B cell (primary cell): ENCODE measurements around the gene USP49. TPM values are rescaled to one million over a fixed set of nuclear protein-coding genes. Genes with fewer than 3 reads are reported as not detected.

Source experiments
- ATAC-seq: fragments of 200-7000 bp; cut with Tn5 transposase; one replicate; pipeline ENCODE4 v1.10.0; 2021; ENCODE audit warnings: low read depth, mild to moderate bottlenecking, moderate number of reproducible peaks, moderate library complexity
- CTCF ChIA-PET: fragments of 350-600 bp; sonication (Branson Sonifier 250); formaldehyde crosslinking; loops from one replicate; lab custom pipeline; 2021; ENCODE audit warnings: antibody characterized with exemption, inconsistent platforms; lab: Charles Lee
- POLR2A ChIA-PET: fragments of 350-600 bp; sonication (Branson Sonifier 250); formaldehyde crosslinking; loops from one replicate; lab custom pipeline; 2021; ENCODE audit warnings: antibody characterized with exemption; lab: Charles Lee
- DNase-seq: peaks from one replicate; pipeline ENCODE4 v3.0.0; 2013
- H2AFZ ChIP-seq: 2 replicates; pipeline ENCODE4 v1.6.1; 2012; ENCODE audit warnings: mild to moderate bottlenecking, low read depth, low read length; ENCODE audit not compliant: insufficient read depth, poor library complexity, severe bottlenecking
- H3K27ac ChIP-seq, 2 donors: 1 replicate in 1 of 2; 2 replicates in 1 of 2; pipeline ENCODE4 v1.5.1; 2012 to 2013; ENCODE audit warnings: low read length in 2 of 2, mild to moderate bottlenecking in 2 of 2, moderate library complexity in 1 of 2
- H3K27me3 ChIP-seq, 4 experiments: fragments of 200-600 bp in 1 of 4; sonication (generic) in 1 of 4; replicated peaks in 1 of 4; 1 replicate in 2 of 4; 2 replicates in 2 of 4; pipeline versions ENCODE4 v1.6.1 to v1.7.0; 2013 to 2016; ENCODE audit warnings: low read length in 3 of 4, mild to moderate bottlenecking in 2 of 4, mixed read lengths in 1 of 4, moderate library complexity in 1 of 4; ENCODE audit not compliant: insufficient read depth in 4 of 4, control insufficient read depth in 3 of 4; ENCODE audit errors: control extremely low read depth in 1 of 4
- H3K36me3 ChIP-seq, 2 experiments: replicated peaks in 1 of 2; 1 replicate in 1 of 2; 2 replicates in 1 of 2; pipeline versions ENCODE4 v1.6.1 to v1.7.1; 2013; ENCODE audit warnings: low read length in 1 of 2; ENCODE audit not compliant: insufficient read depth in 2 of 2, control insufficient read depth in 1 of 2; ENCODE audit errors: control extremely low read depth in 1 of 2, extremely low read depth in 1 of 2
- H3K4me1 ChIP-seq, 2 donors: fragments of 200-600 bp in 1 of 2; sonication (generic) in 1 of 2; 1 replicate in 1 of 2; 2 replicates in 1 of 2; pipeline versions ENCODE4 v1.5.1 to v1.6.1; 2013 to 2017; ENCODE audit warnings: low read length in 2 of 2; ENCODE audit not compliant: control insufficient read depth in 2 of 2, insufficient read depth in 2 of 2
- H3K4me2 ChIP-seq: replicated peaks from 2 replicates; pipeline ENCODE3; 2012; ENCODE audit warnings: mild to moderate bottlenecking, low read depth, low read length; ENCODE audit not compliant: poor library complexity, severe bottlenecking
- H3K4me3 ChIP-seq, 5 experiments: fragments of 200-600 bp in 1 of 5; sonication (generic) in 1 of 5; 1 replicate in 3 of 5; 2 replicates in 2 of 5; pipeline versions ENCODE4 v1.5.1 to v1.7.0; 2011 to 2016; ENCODE audit warnings: low read length in 4 of 5, mild to moderate bottlenecking in 4 of 5, low read depth in 2 of 5, control low read depth in 1 of 5, moderate library complexity in 1 of 5; ENCODE audit not compliant: insufficient read depth in 1 of 5; ENCODE audit errors: control extremely low read depth in 1 of 5, extremely low read depth in 1 of 5
- H3K79me2 ChIP-seq: fragments of 200-600 bp; sonication (generic); one replicate; pipeline ENCODE4 v1.6.0; 2016; ENCODE audit warnings: low read length; ENCODE audit not compliant: control insufficient read depth, insufficient read depth
- H3K9ac ChIP-seq: fragments of 200-600 bp; sonication (generic); 2 replicates; pipeline ENCODE4 v1.6.1; 2017; ENCODE audit warnings: mild to moderate bottlenecking, low read length, moderate library complexity
- H3K9me3 ChIP-seq, 3 donors: one replicate each; pipeline versions ENCODE4 v1.6.1 to v1.7.1; 2013; ENCODE audit warnings: low read length in 2 of 3; ENCODE audit not compliant: control insufficient read depth in 2 of 3, insufficient read depth in 1 of 3; ENCODE audit errors: control extremely low read depth in 1 of 3
- H4K20me1 ChIP-seq: 2 replicates; pipeline ENCODE4 v1.6.0; 2012; ENCODE audit warnings: mild to moderate bottlenecking, low read length; ENCODE audit not compliant: insufficient read depth, control insufficient read depth, poor library complexity, severe bottlenecking
- H3K27ac Mint-ChIP-seq: one replicate; pipeline ENCODE4 v1.8.0; 2021; ENCODE audit warnings: mixed read lengths
- H3K27me3 Mint-ChIP-seq: one replicate; pipeline ENCODE4 v1.8.0; 2021; ENCODE audit warnings: mixed read lengths
- H3K4me1 Mint-ChIP-seq: one replicate; pipeline ENCODE4 v1.8.0; 2021; ENCODE audit warnings: mixed read lengths
- H3K4me3 Mint-ChIP-seq: one replicate; pipeline ENCODE4 v1.8.0; 2021; ENCODE audit warnings: mixed read lengths
- H3K9me3 Mint-ChIP-seq: one replicate; pipeline ENCODE4 v1.8.0; 2022; ENCODE audit warnings: mixed read lengths; ENCODE audit not compliant: insufficient read depth
- CTCF ChIP-seq: fragments of 200-600 bp; IDR thresholded peaks from one replicate; pipeline ENCODE4 v1.8.0; 2022; ENCODE audit warnings: antibody characterized with exemption, mild to moderate bottlenecking
- EZH2 ChIP-seq: IDR thresholded peaks from 2 replicates; pipeline ENCODE4 v1.6.1; 2012; ENCODE audit warnings: borderline replicate concordance, low read depth, mild to moderate bottlenecking, moderate library complexity, low read length; ENCODE audit not compliant: insufficient read depth, poor library complexity, severe bottlenecking
- WGBS: methylation state at CpG from one replicate; pipeline ENCODE4 v1.1.5; 2013; ENCODE audit warnings: missing lambda C conversion rate; ENCODE audit not compliant: insufficient coverage; 5-methylcytosine and 5-hydroxymethylcytosine counted together
- intact Hi-C: fragments of 100-400 bp; cut with micrococcal nuclease; formaldehyde crosslinking; loops from one replicate; pipeline ENCODE4 v1.10.0; 2022
- polyA plus RNA-seq: library from polyadenylated mRNA; depleted of rRNA; stranded (reverse); fragments of >200 nt; gene quantifications from 2 replicates; pipeline ENCODE4 v1.2.3, GENCODE V29; 2012
- total RNA-seq, 2 donors: library from RNA; stranded (reverse); fragments of 120-200 nt in 1 of 2; gene quantifications; 1 replicate in 1 of 2; 2 replicates in 1 of 2; pipeline versions ENCODE4 v1.2.3 to v1.2.4, GENCODE V29; 2013 to 2022

The USP49 gene
- total and polyA plus RNA-seq, 2 donors (not counting 1 experiment from before 2014, with no cell fraction given) = 2.6 to 9.9 TPM

- peaks cover 0 to 5% (median 0%) of the 10 kb centered on the region in 3 donors for H3K9me3 ChIP-seq
- H3K4me1 ChIP-seq = peaks cover 13 to 20% of the 10 kb centered on the region in 2 donors
- H3K9ac ChIP-seq = peak overlapping the region; percentile 13
- DNase-seq (peak; percentile 15), ATAC-seq (no peak)
- WGBS = no CpG with 5 or more reads among the region's 2 CpGs
- H3K79me2 ChIP-seq = no peaks in the 10 kb centered on the region
- Mint-ChIP-seq H3K27ac (no peak overlapping the region), H3K27me3 (no peaks in the 10 kb centered on the region), H3K4me3 (no peak overlapping the region), H3K9me3 (no peaks in the 10 kb centered on the region), H3K4me1 (peaks cover 37% of the 10 kb centered on the region)
- peak overlapping the region in 1 of 5 experiments; percentile 5 for H3K4me3 ChIP-seq
- POLR2A ChIA-PET = no interaction called here
- intact Hi-C loops = no loop called here
- no peaks in the 10 kb centered on the region for H3K36me3 ChIP-seq
- TF ChIP-seq EZH2 (no peak), CTCF (no peak)
- CTCF ChIA-PET = interaction anchor here (1.2 kb wide), 1 partner anchor 173 kb away, joined by 3 read pairs; no protein-coding TSS in a partner anchor
- no peaks in the 10 kb centered on the region for H4K20me1 ChIP-seq
- H3K4me2 ChIP-seq = peak overlapping the region; percentile 44
- H3K27ac ChIP-seq = no peak overlapping the region
- H2AFZ ChIP-seq = peak overlapping the region; percentile 14
- H3K27me3 ChIP-seq = no peaks in the 10 kb centered on the region
These were observed 23.5 kb downstream of the USP49 start for GRCh38 chr6:41871691-41872090.

- DNase-seq = no peak
- no peaks in the 10 kb centered on the region for H3K79me2 ChIP-seq
- H3K9me3 Mint-ChIP-seq = no peaks in the 10 kb centered on the region
- no peak for ATAC-seq
- no peaks in the 10 kb centered on the region for H3K27me3 Mint-ChIP-seq
- no peak overlapping the region for H3K4me2 ChIP-seq
- no peaks in the 10 kb centered on the region for H3K4me1 Mint-ChIP-seq
- H3K9ac ChIP-seq = no peak overlapping the region
- intact Hi-C loops = no loop called here
- H3K9me3 ChIP-seq = no peaks in the 10 kb centered on the region
- no peak overlapping the region for H3K27ac ChIP-seq
- no peak overlapping the region for H3K4me3 Mint-ChIP-seq
- POLR2A ChIA-PET = no interaction called here
- 100% methylated on average over 1 of the region's 6 CpGs for WGBS
- H3K36me3 ChIP-seq = peaks cover 0 to 2% of the 10 kb centered on the region in 2 experiments
- no peak overlapping the region for H3K27ac Mint-ChIP-seq
- CTCF ChIA-PET = interaction anchor here (0.6 to 1.4 kb wide), 3 partner anchors 12 to 71 kb away, joined by 3 to 4 read pairs (median 3); no protein-coding TSS in a partner anchor
- no peaks in the 10 kb centered on the region for H4K20me1 ChIP-seq
- H3K27me3 ChIP-seq = no peaks in the 10 kb centered on the region
- H2AFZ ChIP-seq = no peak overlapping the region
- H3K4me1 ChIP-seq = no peaks in the 10 kb centered on the region
- TF ChIP-seq CTCF = no peak
- no peak for TF ChIP-seq EZH2
- H3K4me3 ChIP-seq = no peak overlapping the region
These were observed 35.8 kb downstream of the USP49 start for GRCh38 chr6:41859356-41859755.
